SH-SY5Y (cell line): ENCODE results near the gene TMPRSS3.

Source experiments
- GATA2 ChIP-seq: IDR thresholded peaks from 2 replicates; pipeline ENCODE4 v1.6.1; 2011; ENCODE audit warnings: mild to moderate bottlenecking, low read depth, low read length
- GATA3 ChIP-seq: IDR thresholded peaks from 2 replicates; pipeline ENCODE4 v1.6.1; 2011; ENCODE audit warnings: low read depth, mild to moderate bottlenecking, low read length, moderate library complexity

- TF ChIP-seq GATA3 (no peak), GATA2 (no peak)
Observed at GRCh38 chr21:42411891-42412635, 16.2 kb upstream of the TMPRSS3 start.
